Glutamatergic neuron (in vitro differentiated cells): ENCODE measurements around the gene LRP4. TPM values are rescaled to one million over a fixed set of nuclear protein-coding genes. Genes with fewer than 3 reads are reported as not detected.
"Not testable (repeated sequence)": the region's sequence is repeated elsewhere in the genome, so short reads cannot be mapped to it uniquely, and the experiment has no call there.

Source experiments
- DNase-seq: peaks from one replicate; pipeline ENCODE4 v3.0.0; 2022
- H3K27ac Mint-ChIP-seq: one replicate; pipeline ENCODE4 v1.8.0; 2020; ENCODE audit warnings: mild to moderate bottlenecking, mixed read lengths, inconsistent platforms; ENCODE audit not compliant: unreplicated experiment
- H3K27me3 Mint-ChIP-seq: one replicate; pipeline ENCODE4 v1.8.0; 2020; ENCODE audit warnings: mild to moderate bottlenecking, moderate library complexity, mixed read lengths, inconsistent platforms; ENCODE audit not compliant: unreplicated experiment
- H3K36me3 Mint-ChIP-seq: one replicate; pipeline ENCODE4 v1.8.0; 2020; ENCODE audit warnings: mild to moderate bottlenecking, mixed read lengths, inconsistent platforms; ENCODE audit not compliant: unreplicated experiment
- H3K4me1 Mint-ChIP-seq: one replicate; pipeline ENCODE4 v1.8.0; 2020; ENCODE audit warnings: mild to moderate bottlenecking, low read depth, mixed read lengths, inconsistent platforms; ENCODE audit not compliant: unreplicated experiment
- H3K4me3 Mint-ChIP-seq: one replicate; pipeline ENCODE4 v1.8.0; 2020; ENCODE audit warnings: mild to moderate bottlenecking, mixed read lengths, inconsistent platforms; ENCODE audit not compliant: unreplicated experiment
- H3K9me3 Mint-ChIP-seq: one replicate; pipeline ENCODE4 v1.8.0; 2020; ENCODE audit warnings: mild to moderate bottlenecking, moderate library complexity, mixed read lengths, inconsistent platforms; ENCODE audit not compliant: unreplicated experiment
- CTCF ChIP-seq: fragments of 200-600 bp; sonication (generic); IDR thresholded peaks from one replicate; pipeline ENCODE4 v1.5.0; 2021; ENCODE audit not compliant: partially characterized antibody, unreplicated experiment
- long read RNA-seq: library from polyadenylated mRNA; unstranded; transcript quantifications from one replicate; pipeline ENCODE4 v2.0.0, GENCODE V29; 2020; ENCODE audit not compliant: unreplicated experiment
- total RNA-seq: library from RNA; stranded (reverse); fragmentation: NEBNext Ultra II Directional; extraction: Animal tissue kit (Norgen Biotek cat#: 25700); gene quantifications from one replicate; pipeline ENCODE4 v1.2.1, GENCODE V29; 2021; ENCODE audit not compliant: unreplicated experiment

Gene LRP4
- 25.0 TPM for total RNA-seq
- long read RNA-seq, partial matches to known transcripts: 1 of 1 reads
- long read RNA-seq, other reads (novel, unspliced or antisense): 0 of 1 reads

- Mint-ChIP-seq H3K36me3 (peaks cover 6% of the 10 kb centered on the region), H3K27ac (peak within 1 kb of the TSS; percentile 39), H3K4me3 (peak within 1 kb of the TSS; percentile 81), H3K4me1 (peaks cover 16% of the 10 kb centered on the region), H3K27me3 (peaks cover 15% of the 10 kb centered on the region), H3K9me3 (peaks cover 4% of the 10 kb centered on the region)
- DNase-seq: peak; percentile 48
- TF ChIP-seq CTCF: no peak
Observed at GRCh38 chr11:46918083-46918787, at the start of gene LRP4. Gene LRP4 (minus strand): TSS chr11:46918550. CDS start chr11:46918379, 171 bp downstream.

GRCh38 chr11:46967962-46968361 lies 49.6 kb upstream of the LRP4 start:
- H3K4me1 Mint-ChIP-seq: no peaks in the 10 kb centered on the region
- H3K27me3 Mint-ChIP-seq: no peaks in the 10 kb centered on the region
- no peak overlapping the region for H3K4me3 Mint-ChIP-seq
- peaks cover 5% of the 10 kb centered on the region for H3K36me3 Mint-ChIP-seq
- DNase-seq: no peak
- no peaks in the 10 kb centered on the region for H3K9me3 Mint-ChIP-seq
- TF ChIP-seq CTCF: no peak
- no peak overlapping the region for H3K27ac Mint-ChIP-seq

- H3K27me3 Mint-ChIP-seq: no peaks in the 10 kb centered on the region
- H3K36me3 Mint-ChIP-seq: peaks cover 5% of the 10 kb centered on the region
- DNase-seq: no peak
- no peak overlapping the region for H3K4me3 Mint-ChIP-seq
- no peaks in the 10 kb centered on the region for H3K4me1 Mint-ChIP-seq
- no peak overlapping the region for H3K27ac Mint-ChIP-seq
- H3K9me3 Mint-ChIP-seq: no peaks in the 10 kb centered on the region
- no peak for TF ChIP-seq CTCF
Observed at GRCh38 chr11:46966773-46967172, 48.4 kb upstream of the LRP4 start.

- Mint-ChIP-seq H3K9me3 (no peaks in the 10 kb centered on the region), H3K27ac (no peak overlapping the region), H3K4me3 (no peak overlapping the region), H3K4me1 (no peaks in the 10 kb centered on the region), H3K27me3 (no peaks in the 10 kb centered on the region), H3K36me3 (peaks cover 5% of the 10 kb centered on the region)
- no peak for TF ChIP-seq CTCF
- no peak for DNase-seq
Observed at GRCh38 chr11:46963844-46964243, 45.5 kb upstream of the LRP4 start.

- not testable (repeated sequence) for H3K36me3 Mint-ChIP-seq, H3K4me3 Mint-ChIP-seq, H3K4me1 Mint-ChIP-seq, H3K27me3 Mint-ChIP-seq, H3K27ac Mint-ChIP-seq, H3K9me3 Mint-ChIP-seq, DNase-seq
Observed at GRCh38 chr11:46961886-46962285, 43.5 kb upstream of the LRP4 start.
